Measurements from ENCODE around the gene CDH26.

The CDH26 gene

DNA sequence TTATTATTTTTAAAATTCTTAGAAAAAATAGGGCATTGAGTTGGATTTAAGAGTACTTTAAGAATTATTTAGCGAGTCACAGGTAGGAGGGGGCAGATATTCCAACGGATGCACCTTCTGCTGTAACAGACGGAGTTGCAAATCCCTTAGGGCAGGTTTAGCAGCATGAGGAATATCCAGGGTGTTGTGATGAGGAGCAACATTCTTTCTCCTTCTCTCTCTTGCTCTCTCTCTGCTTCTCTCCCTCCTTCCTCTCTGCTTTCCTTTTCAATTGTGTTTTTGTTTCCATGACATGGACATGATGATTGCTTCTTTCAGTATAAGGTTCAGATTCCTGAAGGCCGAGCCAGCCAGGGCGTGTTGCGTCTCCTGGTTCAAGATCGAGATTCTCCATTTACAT, 28.9 kb downstream of the CDH26 start:
- no peak for DNase-seq

DNA sequence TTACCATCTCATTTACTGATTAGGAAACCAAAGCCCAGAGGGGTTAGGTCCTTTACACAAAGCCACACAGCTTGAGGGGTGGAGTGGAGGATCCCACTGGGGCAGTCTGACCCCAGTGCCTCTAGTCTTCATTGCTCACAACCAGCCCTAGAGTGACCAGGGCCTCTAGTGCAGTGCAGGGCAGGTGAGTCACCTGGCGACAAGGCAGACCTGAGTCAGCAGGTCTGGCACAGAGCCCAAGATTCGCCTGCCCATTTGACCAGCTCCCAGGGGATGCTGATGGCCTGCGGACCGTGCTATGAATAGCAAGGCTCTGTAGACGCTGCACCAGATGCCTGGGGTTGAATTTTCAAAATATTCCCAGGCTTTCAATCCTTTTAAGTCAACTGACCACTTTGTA, 29.9 kb downstream of the CDH26 start:
- no peak for DNase-seq

DNA sequence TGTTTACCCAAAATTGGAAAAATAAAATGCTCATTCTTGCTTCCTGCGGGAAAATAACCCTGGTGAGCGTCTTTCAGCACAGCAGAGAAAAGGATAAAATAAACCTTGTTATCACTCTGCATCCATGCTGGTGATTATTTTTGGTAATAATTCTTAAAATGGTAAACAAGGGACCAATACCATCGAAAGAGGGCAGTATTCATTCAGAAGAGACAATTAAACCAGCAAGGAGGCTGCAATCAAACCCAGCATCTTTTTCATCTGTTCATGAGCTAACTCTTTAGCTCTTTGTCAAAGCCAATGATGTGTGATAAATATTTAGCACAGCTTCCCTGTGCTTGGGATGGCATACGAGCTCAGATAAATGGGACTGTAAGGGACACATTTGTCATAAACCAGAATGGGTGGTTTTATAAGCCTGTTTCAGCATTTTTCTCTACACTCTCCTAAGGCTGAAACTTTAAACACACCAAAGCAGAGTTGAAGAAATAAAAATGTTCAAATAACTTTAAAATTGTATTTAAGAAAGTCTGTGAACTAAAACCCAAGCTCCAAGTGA, 34.4 kb downstream of the CDH26 start:
- DNase-seq = no peak

DNA sequence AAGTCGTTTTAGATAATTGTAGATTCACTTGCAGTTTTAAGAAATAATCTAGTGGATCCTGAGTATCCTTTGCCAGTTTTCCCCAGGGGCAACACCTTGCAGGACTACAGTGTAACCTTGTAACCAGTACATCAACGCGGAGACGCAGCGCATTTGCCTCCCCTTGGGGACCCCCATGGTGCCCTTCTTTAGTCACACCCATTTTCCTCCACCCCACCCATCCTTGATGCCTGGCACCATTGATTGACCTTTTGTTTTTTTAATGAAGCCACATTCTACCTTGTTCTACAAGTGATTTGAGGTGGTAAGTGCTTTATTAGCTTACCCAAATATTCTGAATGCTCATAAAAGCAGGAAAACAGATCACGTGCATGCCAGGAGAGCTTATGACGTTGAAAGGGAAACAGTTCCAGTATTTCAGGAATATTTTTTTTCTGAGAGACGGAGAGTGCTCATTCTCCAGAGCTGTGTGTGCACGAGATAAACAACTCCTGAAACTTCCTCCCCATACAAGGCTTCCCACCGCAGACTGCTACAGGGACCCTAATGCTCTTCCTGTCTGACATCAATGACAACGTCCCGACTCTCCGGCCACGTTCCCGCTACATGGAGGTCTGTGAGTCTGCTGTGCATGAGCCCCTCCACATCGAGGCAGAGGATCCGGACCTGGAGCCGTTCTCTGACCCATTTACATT, 35.7 kb downstream of the CDH26 start:
- DNase-seq = no peak

DNA sequence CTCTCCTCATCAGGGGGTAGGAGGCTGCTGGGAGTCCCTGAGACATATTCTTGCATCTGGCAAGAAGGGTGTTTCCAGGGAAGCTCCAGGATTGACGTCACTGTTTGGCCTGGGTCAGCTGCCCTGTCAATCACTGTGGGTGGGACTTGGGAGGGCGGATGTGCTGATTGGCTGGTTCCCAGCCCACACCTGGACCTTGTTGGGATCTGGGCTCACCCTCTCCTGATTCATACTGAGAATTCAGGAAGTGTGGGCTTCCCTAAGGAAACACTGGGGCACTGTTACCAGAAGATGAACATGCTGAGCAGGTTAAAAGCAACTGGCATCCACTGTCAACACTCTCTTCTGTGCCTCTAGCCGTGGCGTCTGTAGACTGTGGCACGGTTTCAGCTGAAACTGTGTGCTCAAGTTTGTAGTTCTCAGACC, 36.5 kb downstream of the CDH26 start:
- no peak for DNase-seq

DNA sequence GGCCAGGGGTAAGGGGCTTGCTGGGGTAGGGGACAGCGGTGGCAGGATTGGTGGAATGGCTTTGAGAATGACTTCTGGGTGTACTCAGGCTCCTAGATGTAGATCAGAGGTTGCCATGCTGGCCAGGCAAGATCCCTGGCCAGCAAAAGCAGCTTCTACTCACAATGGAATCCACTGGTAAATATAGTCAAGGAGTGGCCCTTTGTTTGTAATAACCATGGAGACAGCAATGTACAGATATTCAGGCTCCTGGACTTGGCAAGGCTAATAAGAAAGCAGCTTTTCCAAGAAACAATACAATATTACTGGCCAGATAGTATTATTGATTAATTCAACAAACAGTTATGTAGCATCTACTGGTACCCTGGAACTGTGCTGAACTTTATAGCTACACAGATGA, 37.9 kb downstream of the CDH26 start:
- no peak for DNase-seq

DNA sequence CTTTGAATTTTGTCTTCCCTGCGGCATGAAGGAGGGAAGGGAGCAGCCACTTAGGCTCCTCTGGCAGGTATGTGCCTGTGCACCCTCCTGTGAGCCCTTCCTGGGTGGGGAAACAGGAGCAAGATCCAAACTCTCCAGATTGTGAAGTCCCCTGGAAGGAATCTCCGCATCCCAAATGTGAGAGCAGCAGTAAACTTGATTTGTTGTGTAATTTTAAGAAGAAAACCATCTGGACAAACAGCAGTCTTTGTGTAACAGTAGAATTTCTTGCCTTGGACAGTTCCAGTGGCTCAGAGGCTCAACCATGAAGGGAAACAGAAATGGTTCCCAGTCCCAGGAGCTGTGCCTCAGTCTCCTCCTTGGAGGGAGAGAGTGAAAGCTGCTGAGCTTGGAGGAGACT, 39.7 kb downstream of the CDH26 start:
- DNase-seq = no peak

DNA sequence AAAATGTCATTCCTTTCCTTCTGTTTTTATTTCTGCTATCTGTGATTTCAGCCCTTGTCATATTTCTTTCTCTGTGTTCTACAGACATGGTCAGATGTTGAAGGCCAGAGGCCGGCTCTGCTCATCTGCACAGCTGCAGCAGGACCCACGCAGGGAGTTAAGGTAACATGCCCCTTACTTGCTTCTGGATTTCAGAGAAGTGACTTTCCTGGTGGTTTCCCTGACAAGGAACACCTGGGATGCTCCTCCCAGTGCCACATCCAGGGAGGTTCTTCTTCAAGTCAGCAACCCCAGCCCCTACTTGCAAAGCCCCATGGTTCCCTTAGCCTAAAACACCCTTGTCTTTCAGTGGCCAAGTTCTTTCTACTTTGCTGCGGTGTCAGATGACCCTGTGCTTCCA, 41.3 kb downstream of the CDH26 start:
- DNase-seq = no peak

DNA sequence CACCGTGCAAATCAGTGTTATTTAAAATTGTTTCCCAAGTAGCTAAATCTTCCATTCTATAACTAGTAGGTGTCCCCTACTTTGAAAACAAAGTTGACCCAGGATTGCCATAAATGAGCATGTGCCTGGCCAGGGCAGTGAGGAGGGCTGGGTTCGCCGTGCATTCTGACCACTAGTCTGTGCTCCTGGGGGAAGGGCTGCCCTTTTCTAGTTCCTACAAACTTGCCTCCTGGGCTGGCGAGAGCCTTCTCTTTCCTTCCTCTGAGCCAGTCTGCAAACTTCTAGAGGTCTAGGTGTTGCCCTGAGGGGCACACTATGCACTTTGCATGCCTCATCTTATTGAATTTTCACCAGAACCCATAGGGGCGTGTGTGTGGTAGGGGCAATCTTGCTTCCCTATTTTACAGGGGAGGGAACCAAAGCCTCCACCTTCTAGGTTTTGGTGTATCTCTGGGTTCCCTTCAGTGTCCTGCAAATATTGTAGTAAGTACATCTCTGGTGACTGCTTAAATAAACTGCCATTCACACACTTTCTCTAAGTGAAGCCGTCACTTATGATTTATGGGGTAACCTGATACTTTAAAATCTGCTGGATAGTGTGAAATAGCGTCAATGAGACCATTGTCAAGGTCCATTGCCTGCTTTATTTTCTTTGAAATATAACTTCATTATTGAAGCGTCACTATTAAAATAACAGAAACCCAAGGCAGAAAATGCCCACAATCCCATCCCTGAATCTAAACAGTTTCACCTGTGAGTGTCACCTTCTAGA, 42.2 kb downstream of the CDH26 start:
- DNase-seq = no peak

DNA sequence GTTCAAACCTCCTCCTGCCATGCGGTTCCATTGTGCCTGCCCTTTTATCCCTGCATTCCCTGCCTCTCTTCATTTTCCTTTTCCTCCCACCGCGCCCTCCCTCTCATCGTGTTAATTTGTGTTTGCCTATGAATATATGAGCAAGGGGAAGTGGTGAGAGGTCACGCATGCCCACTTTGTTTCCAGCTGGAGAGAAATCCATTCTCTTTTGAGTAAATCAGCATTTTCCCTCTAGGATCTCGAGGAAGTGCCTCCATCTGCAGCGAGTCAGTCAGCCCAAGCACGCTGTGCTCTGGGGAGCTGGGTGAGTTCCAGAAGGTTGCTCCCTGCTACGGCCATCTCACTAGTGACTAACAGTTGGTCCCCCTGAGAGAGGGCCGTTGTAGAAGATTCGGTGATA, 42.9 kb downstream of the CDH26 start:
- DNase-seq = no peak

DNA sequence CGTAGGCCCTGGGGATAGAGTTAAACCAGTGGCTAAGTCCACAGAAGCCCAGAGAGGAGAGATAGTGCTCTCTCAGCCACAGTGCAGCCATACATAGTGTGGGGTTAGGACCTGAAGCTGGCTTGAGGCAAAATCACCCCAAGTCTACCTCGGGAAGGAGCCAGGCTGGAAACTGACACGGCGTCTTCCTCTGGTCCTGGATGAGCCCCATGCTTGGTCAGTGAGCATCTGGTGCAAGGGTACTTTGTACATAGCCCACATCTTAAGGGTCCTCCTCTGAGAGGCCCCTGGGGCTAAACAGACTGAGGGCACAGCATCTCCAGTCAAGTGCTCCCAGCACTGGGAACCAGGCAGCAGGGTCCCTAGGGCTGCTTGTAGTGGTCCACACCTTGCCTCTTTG, 45.6 kb downstream of the CDH26 start:
- DNase-seq = no peak

DNA sequence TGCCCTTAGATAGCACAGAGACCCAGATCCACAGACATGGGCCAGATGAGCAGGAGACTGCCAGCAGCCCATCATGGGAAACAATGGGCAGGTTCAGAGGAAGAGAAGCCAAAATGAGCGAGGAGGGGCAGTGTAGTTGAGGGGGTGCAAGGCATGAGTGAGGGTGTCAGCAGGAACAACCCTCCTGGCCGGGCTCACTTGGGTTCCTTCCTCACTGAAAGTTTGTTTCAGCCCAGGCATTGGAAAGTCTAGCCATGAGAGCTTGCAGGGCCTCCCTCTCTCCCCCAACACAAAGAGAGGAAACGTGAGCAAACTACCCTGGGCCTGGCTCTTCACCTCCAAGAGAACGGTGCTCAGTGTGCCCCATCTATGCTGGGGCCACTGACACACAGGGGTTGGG, 48.0 kb downstream of the CDH26 start:
- DNase-seq = no peak

DNA sequence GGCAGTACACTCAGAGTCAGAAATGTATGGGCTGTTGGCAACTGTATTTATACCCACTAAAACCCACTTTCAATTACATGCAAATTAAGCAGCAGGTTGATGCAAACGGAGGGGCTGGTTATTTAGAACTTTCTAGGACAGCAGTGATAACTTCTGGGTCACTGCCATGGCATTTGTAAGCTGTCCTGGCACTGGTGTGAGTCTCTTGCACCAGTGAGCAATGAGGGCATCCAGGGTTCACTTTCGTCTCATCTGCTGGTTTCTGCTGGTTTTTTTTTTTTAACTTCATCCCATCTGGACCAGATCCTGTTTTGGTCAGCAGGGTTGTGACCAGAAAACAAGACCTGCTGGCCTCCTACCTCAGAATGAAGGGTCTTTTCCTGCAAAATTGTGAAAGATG, 49.2 kb downstream of the CDH26 start:
- no peak for DNase-seq

DNA sequence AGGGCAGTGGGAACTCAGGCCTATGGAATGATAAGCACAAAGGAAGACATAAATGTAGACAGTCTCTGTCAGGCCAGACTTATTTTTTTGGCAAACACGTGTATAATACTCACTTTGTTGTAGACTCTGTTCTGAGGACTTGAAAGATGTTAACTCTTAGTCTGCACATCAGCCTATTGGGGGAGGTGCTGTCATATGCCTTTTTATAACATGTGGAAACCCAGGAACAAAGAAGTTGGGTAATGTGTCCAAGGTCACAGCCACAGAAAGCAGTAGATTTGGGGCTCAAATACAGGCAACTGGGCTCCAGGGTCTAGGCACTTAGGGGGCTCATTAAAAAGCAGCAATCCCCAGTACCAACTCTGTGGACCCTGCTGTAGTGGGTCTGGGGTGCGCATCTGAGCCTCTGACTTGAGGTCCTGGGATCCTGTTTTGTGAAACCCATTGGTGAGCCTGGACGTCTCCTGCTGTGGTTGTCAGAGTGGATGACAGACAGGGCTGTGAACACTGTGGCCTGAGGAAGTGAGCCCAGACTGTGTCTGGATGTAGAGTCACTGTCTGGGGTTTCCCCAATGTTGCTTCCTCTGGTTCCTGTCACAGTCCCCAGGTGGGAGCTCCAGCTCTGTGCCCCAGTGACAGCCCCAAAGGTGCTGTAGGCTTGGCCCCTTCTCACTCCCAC, 50.0 kb downstream of the CDH26 start:
- DNase-seq = no peak

DNA sequence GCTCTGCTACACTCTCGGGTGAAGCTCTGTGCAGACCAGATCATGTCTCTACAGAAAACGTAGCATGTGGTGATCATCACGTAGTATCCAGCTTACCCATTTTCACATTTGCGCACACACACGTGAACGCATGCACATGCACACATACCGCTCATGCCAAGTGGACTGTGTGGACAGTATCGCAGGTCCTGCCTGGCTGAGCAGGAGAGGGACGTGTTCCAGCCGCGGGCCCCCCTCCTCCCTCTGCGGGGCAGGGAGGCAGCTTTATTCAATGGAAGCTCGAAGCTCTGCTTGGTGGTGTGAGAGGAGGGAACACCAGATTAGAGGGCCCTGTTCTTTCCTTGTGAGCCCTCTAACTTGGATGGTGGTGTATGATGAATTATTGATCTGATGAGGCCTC, 51.1 kb downstream of the CDH26 start:
- no peak for DNase-seq

DNA sequence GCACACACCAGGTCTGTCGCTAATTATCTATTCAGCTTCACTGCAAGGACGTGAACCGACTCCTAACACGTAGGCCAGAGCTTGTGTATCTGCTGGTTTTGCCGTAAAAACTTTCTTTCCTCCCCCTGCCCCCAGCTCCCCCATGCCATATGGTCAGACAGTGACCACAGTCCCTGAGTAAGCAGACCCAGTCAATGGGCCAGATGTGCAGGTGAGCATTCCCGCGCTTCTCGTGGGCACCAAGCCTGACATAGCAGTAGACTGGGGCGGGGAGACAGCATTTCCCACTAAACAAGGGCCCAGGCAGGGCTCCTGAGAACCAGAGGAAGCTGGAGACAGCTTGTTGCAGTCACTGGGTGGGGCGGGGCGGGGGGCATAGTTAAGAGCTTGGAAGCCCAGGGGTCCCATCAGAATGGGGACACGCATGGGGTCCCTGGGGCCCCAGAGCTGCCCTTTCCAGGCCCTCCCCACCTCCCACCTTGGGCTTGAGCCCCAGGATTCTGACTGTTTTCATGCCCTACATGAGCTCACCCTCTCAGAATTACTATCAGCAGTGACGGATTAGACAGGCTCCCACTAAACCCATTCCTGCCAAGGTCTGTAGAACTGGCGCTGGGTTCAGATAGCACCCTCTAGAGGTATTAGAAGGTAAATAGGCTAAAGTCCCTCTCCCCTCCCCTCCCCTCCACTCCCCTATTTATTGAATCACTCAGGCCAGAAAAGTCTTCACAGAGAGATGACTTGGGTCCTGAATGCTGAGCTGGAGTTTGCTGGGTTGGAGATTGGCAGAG, 51.8 kb downstream of the CDH26 start:
- DNase-seq = no peak

DNA sequence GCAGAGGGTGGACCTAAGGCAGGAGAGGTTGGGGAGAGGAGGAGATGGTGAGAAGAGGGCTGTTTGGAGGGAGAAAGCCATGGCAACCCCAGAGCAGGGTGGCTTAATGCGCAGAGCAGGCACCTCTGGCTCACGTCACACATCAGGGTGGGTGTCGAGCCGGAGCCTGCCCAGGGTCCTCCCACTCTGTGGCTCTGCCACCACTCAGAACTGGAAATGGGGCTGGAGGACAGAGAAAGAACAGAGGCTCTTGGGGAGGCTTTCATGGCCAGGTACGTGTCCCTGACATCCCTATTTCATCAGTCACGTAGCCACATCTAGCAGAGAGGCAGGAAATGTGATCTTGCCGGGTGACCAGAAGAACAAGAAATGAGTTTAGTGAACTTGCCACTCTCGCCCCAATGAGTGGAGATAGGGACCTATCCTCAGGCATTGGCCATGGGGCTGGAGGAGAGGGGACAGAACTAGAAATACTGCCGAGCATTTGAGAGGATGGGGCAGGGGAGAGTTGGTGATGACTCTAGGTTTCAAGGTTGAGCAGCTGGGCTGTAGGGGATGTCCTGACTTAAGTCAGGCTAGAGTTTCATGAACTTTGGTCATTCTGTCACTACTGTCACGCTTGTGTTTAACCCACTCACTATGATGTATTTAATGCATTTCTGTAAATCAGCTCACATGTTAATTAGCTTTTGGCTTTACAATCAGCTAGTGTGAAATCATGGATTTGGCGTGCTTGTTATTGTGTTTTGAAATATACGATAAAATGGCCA, 52.7 kb downstream of the CDH26 start:
- no peak for DNase-seq

DNA sequence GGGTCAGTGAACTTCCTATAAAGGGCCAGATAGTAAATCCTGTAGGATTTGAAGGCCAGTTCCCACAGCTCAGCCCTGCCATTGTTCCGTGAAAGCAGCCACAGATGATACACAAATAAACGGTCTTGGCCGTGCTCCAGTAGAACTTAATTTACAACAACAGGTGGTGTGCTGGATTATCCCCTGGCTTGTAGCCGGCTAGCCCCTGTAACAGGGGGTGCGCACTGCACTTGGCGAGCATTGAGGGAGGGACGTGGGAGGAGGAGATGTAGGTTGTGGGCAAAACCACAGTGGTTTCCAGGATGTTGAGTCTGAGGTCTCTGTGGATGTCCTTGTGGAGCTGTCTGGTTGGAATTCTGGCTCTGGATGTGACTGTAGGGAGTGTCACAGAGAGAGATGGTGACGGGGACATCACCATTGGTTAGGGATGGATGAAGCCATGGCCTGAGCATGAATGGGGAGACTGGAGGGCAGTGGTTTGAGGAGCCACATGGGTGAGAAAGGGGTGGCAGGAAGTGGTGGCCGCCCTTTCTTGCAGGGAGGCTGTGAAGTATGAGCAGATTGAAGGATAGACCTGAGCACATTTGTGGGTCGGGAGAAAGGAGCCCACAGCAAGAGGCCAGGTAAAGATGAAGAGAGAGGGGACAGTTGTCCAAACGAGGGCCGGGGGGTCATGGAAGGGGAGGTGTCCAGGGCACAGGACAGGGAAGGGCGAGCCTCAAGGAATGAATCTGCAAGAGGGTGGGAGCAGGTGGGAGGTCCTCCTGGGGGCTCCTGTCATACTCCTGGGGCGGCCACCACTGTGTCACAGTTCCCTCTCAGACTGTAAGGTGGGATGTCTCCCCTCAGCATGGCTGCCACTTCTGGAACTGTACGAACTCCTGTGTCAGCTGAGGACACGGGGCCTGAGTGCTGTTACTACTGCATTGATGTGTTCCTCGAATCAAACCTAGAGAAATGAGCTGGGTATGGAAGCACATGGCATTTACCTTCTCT, 53.6 kb downstream of the CDH26 start:
- DNase-seq = no peak

DNA sequence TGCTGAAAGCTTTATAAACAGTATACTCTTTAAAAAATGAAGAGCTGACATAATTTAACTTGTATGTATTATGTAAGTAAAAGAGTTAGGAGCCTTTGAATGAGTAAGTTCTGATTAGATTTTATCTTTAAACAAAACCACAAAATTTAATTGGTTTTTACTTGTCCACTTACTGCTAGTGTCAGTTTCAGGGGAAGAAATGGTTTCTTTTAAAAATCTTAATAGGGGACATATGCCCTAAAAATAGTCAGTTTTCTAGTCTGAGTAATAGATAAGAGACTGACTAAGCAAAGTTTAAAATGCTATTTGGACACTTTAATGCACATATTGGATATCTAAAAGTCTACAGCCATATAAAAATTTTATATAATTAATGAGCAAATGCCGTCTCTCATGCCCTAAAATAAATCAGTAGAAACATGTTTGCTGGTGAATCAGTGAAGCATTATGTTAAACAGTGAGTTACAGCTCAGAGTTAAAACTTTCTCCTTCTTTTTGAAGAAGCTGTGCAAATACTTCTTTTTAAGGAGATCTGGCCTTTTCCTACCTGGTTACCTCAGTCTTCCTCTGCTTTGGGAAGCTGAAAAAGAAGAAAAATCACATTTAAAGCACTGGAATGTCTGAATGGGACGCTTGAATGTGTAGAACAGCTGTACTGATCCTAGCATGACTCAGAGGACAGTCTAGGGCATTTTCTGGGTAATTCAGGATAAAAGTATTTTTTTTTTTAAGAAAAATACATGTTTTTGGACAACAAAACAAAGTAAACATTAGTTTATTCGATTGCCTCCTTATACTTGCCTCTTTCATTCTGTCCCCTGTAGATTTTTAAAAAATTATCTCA, 55.3 kb downstream of the CDH26 start:
- no peak for DNase-seq

DNA sequence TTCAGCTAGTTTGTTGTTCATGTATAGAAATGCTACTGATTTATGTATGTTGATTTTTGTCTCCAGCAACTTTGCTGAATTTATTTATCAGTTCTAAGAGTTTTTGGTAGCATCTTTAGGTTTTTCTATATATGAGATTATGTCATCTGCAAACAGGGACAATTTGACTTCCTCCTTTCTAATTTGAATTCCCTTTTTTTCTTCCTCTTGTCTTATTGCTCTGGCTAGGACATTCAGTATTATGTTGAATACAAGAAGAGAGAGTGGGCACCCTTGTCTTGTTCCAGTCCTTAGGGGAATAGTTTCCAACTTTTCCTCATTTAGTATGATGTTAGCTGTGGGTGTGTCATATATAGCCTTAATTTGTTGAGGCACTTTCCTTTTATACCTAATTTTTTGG, 58.2 kb downstream of the CDH26 start:
- DNase-seq = no peak
